Stimulated activated CD4-positive, alpha-beta T cell treated with anti-CD3 and anti-CD28 coated beads, Interleukin-1b, Interleukin-23, amount 100 ng/mL, for 48 hours (primary cell): ENCODE results near the gene NPY4R2.
"Not testable (repeated sequence)": the region's sequence is repeated elsewhere in the genome, so short reads cannot be mapped to it uniquely, and the experiment has no call there.

Experiments
- DNase-seq: peaks from one replicate; pipeline ENCODE4 v3.0.0-alpha.2; 2020

Gene NPY4R2

GRCh38 chr10:47933462-47933861, 15.0 kb downstream of the NPY4R2 start:
- not testable (repeated sequence) for DNase-seq

GRCh38 chr10:47936772-47937228, 18.3 kb downstream of the NPY4R2 start:
- not testable (repeated sequence) for DNase-seq

- DNase-seq: not testable (repeated sequence)
Measured at GRCh38 chr10:47937634-47938033, 19.2 kb downstream of the NPY4R2 start.

GRCh38 chr10:47940821-47941220, 22.4 kb downstream of the NPY4R2 start:
- not testable (repeated sequence) for DNase-seq

GRCh38 chr10:47941379-47941778, 22.9 kb downstream of the NPY4R2 start:
- not testable (repeated sequence) for DNase-seq

GRCh38 chr10:47942351-47943019, 24.0 kb downstream of the NPY4R2 start:
- DNase-seq: not testable (repeated sequence)

- not testable (repeated sequence) for DNase-seq
Measured at GRCh38 chr10:47943328-47943727, 24.9 kb downstream of the NPY4R2 start.

GRCh38 chr10:47947424-47947823, 29.0 kb downstream of the NPY4R2 start:
- DNase-seq: not testable (repeated sequence)

GRCh38 chr10:47957158-47957557, 38.7 kb downstream of the NPY4R2 start:
- DNase-seq: not testable (repeated sequence)

GRCh38 chr10:47959677-47960076, 41.2 kb downstream of the NPY4R2 start:
- DNase-seq: not testable (repeated sequence)

- DNase-seq: not testable (repeated sequence)
Measured at GRCh38 chr10:47960699-47961098, 42.2 kb downstream of the NPY4R2 start.

- not testable (repeated sequence) for DNase-seq
Measured at GRCh38 chr10:47962785-47963184, 44.3 kb downstream of the NPY4R2 start.

GRCh38 chr10:47964280-47965063, 46.0 kb downstream of the NPY4R2 start:
- not testable (repeated sequence) for DNase-seq

- not testable (repeated sequence) for DNase-seq
Measured at GRCh38 chr10:47968988-47969387, 50.5 kb downstream of the NPY4R2 start.

- DNase-seq: not testable (repeated sequence)
Measured at GRCh38 chr10:47970047-47970446, 51.6 kb downstream of the NPY4R2 start.

- DNase-seq: not testable (repeated sequence)
Measured at GRCh38 chr10:47971598-47971997, 53.1 kb downstream of the NPY4R2 start.

GRCh38 chr10:47972077-47972476, 53.6 kb downstream of the NPY4R2 start:
- not testable (repeated sequence) for DNase-seq
